Osteoblast (primary cell): ENCODE results near the gene RAB25. TPM values are rescaled to one million over a fixed set of nuclear protein-coding genes. Genes with fewer than 3 reads are reported as not detected.

Experiments used
- DNase-seq: peaks from one replicate; pipeline ENCODE4 v3.0.0; 2011; ENCODE audit warnings: low spot score, mixed read lengths; ENCODE audit not compliant: insufficient read length; ENCODE audit errors: missing footprints
- H2AFZ ChIP-seq: 2 replicates; pipeline ENCODE4 v1.6.0; 2011; ENCODE audit warnings: mild to moderate bottlenecking, low read length
- H3K27ac ChIP-seq: 2 replicates; pipeline ENCODE4 v1.5.1; 2011; ENCODE audit warnings: mild to moderate bottlenecking, low read depth, low read length, moderate library complexity
- H3K27me3 ChIP-seq: 2 replicates; pipeline ENCODE4 v1.6.0; 2012; ENCODE audit warnings: mild to moderate bottlenecking, control low read depth, inconsistent platforms, low read length, moderate library complexity; ENCODE audit not compliant: insufficient read depth
- H3K36me3 ChIP-seq: 2 replicates; pipeline ENCODE4 v1.5.1; 2011; ENCODE audit warnings: mild to moderate bottlenecking, low read length, control low read depth, moderate library complexity; ENCODE audit not compliant: insufficient read depth
- H3K4me1 ChIP-seq: 2 replicates; pipeline ENCODE4 v1.5.1; 2011; ENCODE audit warnings: mild to moderate bottlenecking, low read length, control low read depth, moderate library complexity; ENCODE audit not compliant: insufficient read depth
- H3K4me2 ChIP-seq: 2 replicates; pipeline ENCODE4 v1.6.0; 2011; ENCODE audit warnings: mild to moderate bottlenecking, low read length; ENCODE audit not compliant: insufficient read depth
- H3K4me3 ChIP-seq: fragments of 200-600 bp; sonication (generic); 3 replicates; pipeline ENCODE4 v1.5.1; 2012; ENCODE audit warnings: mild to moderate bottlenecking, low read length, inconsistent platforms; ENCODE audit not compliant: insufficient read depth
- H3K79me2 ChIP-seq: 2 replicates; pipeline ENCODE4 v1.6.0; 2012; ENCODE audit warnings: mild to moderate bottlenecking, low read length, control low read depth, inconsistent platforms; ENCODE audit not compliant: insufficient read depth
- H3K9me3 ChIP-seq: 2 replicates; pipeline ENCODE4 v1.5.1; 2011; ENCODE audit warnings: low read depth, low read length, control low read depth
- H4K20me1 ChIP-seq: 2 replicates; pipeline ENCODE4 v1.6.0; 2012; ENCODE audit warnings: mild to moderate bottlenecking, low read length, control low read depth; ENCODE audit not compliant: insufficient read depth
- total RNA-seq: library from RNA; depleted of rRNA; stranded (reverse); fragments of >200 nt; gene quantifications from 2 replicates; pipeline ENCODE4 v1.2.3, GENCODE V29; 2012
- TF ChIP-seq, protein P1 (sequence below): IDR thresholded peaks from 2 replicates; pipeline ENCODE4 v1.5.1; 2011; ENCODE audit warnings: mild to moderate bottlenecking, low read depth, low read length, moderate library complexity; ENCODE audit errors: extremely low read depth

RAB25 gene
- total RNA-seq, 1 donor: not detected

DNA sequence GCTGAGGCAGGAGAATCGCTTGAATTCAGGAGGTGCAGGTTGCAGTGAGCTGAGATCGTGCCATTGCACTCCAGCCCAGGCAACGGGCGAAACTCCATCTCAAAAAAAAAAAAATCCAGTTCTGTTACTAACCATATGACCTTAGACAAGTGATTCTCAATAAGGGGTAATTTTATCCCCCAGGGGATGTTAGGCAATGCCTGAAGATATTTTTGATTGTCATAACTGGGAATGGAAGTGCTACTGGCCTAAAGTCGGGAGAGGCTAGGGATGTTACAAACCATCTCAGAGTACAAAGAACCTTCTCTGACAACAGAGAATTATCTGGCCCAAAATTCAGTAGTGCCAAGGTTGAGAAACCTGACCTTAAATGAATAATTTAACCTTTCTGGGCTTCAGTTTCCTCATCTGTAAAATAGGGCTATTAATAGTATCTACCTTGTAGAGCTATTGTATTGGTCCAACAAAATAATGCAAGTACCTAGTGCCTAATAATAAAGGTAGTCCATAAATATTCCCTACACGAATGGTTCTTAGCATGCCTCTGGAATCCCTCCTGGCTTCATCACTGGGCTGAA, 47.8 kb downstream of the RAB25 start:
- TF ChIP-seq, protein P1, sequence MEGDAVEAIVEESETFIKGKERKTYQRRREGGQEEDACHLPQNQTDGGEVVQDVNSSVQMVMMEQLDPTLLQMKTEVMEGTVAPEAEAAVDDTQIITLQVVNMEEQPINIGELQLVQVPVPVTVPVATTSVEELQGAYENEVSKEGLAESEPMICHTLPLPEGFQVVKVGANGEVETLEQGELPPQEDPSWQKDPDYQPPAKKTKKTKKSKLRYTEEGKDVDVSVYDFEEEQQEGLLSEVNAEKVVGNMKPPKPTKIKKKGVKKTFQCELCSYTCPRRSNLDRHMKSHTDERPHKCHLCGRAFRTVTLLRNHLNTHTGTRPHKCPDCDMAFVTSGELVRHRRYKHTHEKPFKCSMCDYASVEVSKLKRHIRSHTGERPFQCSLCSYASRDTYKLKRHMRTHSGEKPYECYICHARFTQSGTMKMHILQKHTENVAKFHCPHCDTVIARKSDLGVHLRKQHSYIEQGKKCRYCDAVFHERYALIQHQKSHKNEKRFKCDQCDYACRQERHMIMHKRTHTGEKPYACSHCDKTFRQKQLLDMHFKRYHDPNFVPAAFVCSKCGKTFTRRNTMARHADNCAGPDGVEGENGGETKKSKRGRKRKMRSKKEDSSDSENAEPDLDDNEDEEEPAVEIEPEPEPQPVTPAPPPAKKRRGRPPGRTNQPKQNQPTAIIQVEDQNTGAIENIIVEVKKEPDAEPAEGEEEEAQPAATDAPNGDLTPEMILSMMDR: no peak
- DNase-seq: no peak
- Histone ChIP-seq H3K4me2 (no peak overlapping the region), H3K4me3 (no peak overlapping the region), H2AFZ (no peak overlapping the region), H3K27ac (peak overlapping the region; percentile 28), H3K9me3 (no peaks in the 10 kb centered on the region), H3K36me3 (no peaks in the 10 kb centered on the region), H4K20me1 (no peaks in the 10 kb centered on the region), H3K4me1 (peaks cover 55% of the 10 kb centered on the region), H3K79me2 (peaks cover 24% of the 10 kb centered on the region), H3K27me3 (no peaks in the 10 kb centered on the region)

DNA sequence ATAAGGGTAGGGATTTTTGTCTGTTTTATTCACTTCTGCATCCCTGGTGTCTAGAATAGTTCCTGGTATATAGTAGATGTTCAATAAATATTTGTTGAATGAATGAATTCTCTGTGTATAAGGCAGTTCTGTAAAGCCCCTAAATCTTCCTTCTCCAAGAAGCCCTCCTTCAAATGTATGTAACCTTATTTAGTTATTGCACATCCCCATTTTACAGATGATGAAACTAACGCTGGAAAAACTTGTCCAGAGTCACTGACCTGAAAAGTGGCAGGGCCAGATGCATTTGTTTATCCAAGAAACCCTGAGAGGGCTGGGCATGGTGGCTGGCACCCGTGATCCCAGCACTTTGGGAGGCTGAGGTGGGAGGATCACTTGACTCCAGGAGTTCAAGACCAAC, 49.3 kb downstream of the RAB25 start:
- DNase-seq: no peak
- H3K36me3 ChIP-seq: no peaks in the 10 kb centered on the region
- H3K79me2 ChIP-seq: peaks cover 24% of the 10 kb centered on the region
- no peak overlapping the region for H3K27ac ChIP-seq
- peaks cover 7% of the 10 kb centered on the region for H4K20me1 ChIP-seq
- no peak overlapping the region for H3K4me2 ChIP-seq
- H3K4me3 ChIP-seq: no peak overlapping the region
- no peaks in the 10 kb centered on the region for H3K9me3 ChIP-seq
- no peaks in the 10 kb centered on the region for H3K27me3 ChIP-seq
- H3K4me1 ChIP-seq: peaks cover 45% of the 10 kb centered on the region
- H2AFZ ChIP-seq: no peak overlapping the region
- TF ChIP-seq, protein P1: no peak

GRCh38 chr1:156111355-156111962, 50.5 kb downstream of the RAB25 start:
- H4K20me1 ChIP-seq: peaks cover 18% of the 10 kb centered on the region
- DNase-seq: no peak
- peaks cover 35% of the 10 kb centered on the region for H3K4me1 ChIP-seq
- no peak overlapping the region for H3K4me2 ChIP-seq
- H3K4me3 ChIP-seq: no peak overlapping the region
- H3K36me3 ChIP-seq: no peaks in the 10 kb centered on the region
- TF ChIP-seq, protein P1: no peak
- H2AFZ ChIP-seq: no peak overlapping the region
- H3K79me2 ChIP-seq: peaks cover 34% of the 10 kb centered on the region
- H3K27ac ChIP-seq: no peak overlapping the region
- no peaks in the 10 kb centered on the region for H3K9me3 ChIP-seq
- no peaks in the 10 kb centered on the region for H3K27me3 ChIP-seq

DNA sequence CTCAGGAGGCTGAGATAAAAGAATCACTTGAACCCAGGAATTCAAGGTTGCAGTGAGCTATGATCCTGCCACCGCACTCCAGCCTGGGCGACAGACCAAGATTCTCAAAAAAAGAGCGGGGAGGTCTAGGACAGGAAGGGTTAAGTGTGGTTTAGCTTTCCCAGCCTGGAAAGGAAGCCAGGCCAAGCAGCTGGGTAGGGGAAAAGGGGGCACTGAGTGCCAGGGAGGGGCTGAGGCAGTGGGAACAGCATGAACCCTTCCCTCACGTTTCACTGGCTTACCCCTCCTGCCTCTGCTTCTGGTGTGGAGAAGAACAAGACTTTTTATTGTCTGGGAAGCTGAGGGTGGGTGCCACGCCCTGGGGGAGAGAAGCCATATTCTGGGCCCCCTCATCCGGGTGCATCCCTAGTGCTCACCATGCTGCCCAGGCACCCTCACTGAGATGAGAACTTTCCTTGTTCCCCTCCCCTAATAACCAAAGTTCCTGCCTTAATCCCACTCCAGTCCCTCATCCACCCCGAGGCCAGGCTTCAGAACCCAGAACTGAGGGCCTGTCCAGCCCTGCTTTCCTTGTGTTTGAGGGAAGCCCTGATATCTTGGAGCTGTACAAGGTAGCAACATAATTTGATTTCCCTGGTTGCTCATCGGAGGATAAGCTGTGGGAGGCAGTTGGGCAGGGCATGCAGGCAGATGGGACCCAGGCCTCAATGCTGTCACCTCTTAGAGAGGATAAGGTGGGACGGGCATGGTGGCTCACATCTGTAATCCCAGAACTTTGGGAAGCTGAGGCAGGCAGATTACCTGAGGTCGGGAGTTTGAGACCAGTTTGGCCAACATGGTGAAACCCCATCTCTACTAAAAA, 51.5 kb downstream of the RAB25 start:
- Histone ChIP-seq H3K4me2 (no peak overlapping the region), H3K36me3 (no peaks in the 10 kb centered on the region), H3K27ac (peak overlapping the region; percentile 15), H3K4me1 (peaks cover 31% of the 10 kb centered on the region), H4K20me1 (peaks cover 24% of the 10 kb centered on the region), H3K79me2 (peaks cover 44% of the 10 kb centered on the region), H3K27me3 (no peaks in the 10 kb centered on the region), H2AFZ (no peak overlapping the region), H3K9me3 (no peaks in the 10 kb centered on the region), H3K4me3 (no peak overlapping the region)
- DNase-seq: no peak
- TF ChIP-seq, protein P1: no peak
